Astrocyte (in vitro differentiated cells and primary cell): ENCODE results near the gene PTPRM.

Experiments
- CTCF ChIP-seq: IDR thresholded peaks from 2 replicates; pipeline ENCODE4 v1.5.1; 2011; ENCODE audit warnings: low read depth, mild to moderate bottlenecking, inconsistent platforms, low read length, moderate library complexity; ENCODE audit not compliant: insufficient read depth
- EZH2 ChIP-seq: IDR thresholded peaks from 2 replicates; pipeline ENCODE4 v1.6.1; 2012; ENCODE audit warnings: mild to moderate bottlenecking, low read length, inconsistent platforms; ENCODE audit not compliant: insufficient read depth

- no peak for TF ChIP-seq CTCF
- no peak for TF ChIP-seq EZH2
Measured at GRCh38 chr18:8443505-8443904, 876.4 kb downstream of the PTPRM start.
